Panc1 (cell line): ENCODE measurements around the gene RALB. TPM values are rescaled to one million over a fixed set of nuclear protein-coding genes. Genes with fewer than 3 reads are reported as not detected.

Experiments
- ATAC-seq: fragments of 200-7000 bp; cut with Tn5 transposase; 2 replicates; pipeline ENCODE4 v1.9.1; 2020; ENCODE audit warnings: mild to moderate bottlenecking, moderate library complexity
- BruUV-seq: library from RNA; stranded (reverse); fragments of 400-500 nt; replicated peaks from 2 replicates; lab custom pipeline; 2021; lab: Mats Ljungman, UMichigan
- CTCF ChIA-PET: fragments of 300-600 bp; sonication (Branson Sonifier 250); formaldehyde crosslinking; loops from one replicate; lab custom pipeline; 2022; ENCODE audit warnings: antibody characterized with exemption; lab: Charles Lee
- POLR2A ChIA-PET: fragments of 300-600 bp; sonication (Branson Sonifier 250); formaldehyde crosslinking; loops from one replicate; lab custom pipeline; 2022; ENCODE audit warnings: antibody characterized with exemption; lab: Charles Lee
- DNase-seq: peaks from one replicate; pipeline ENCODE4 v3.0.0-alpha.2; 2010; ENCODE audit warnings: low read depth, low spot score
- H3K27ac ChIP-seq: 2 replicates; pipeline ENCODE4 v1.5.1; 2011; ENCODE audit warnings: mild to moderate bottlenecking, low read length, inconsistent platforms
- H3K27me3 ChIP-seq: fragments of 200-500 bp; sonication (Bioruptor generic); 2 replicates; pipeline ENCODE4 v1.6.0; 2014; ENCODE audit warnings: low read length, inconsistent platforms; ENCODE audit not compliant: control insufficient read depth, insufficient read depth
- H3K36me3 ChIP-seq: fragments of 200-500 bp; sonication (Bioruptor generic); 2 replicates; pipeline ENCODE4 v1.5.1; 2014; ENCODE audit warnings: inconsistent platforms, mild to moderate bottlenecking, low read length, moderate library complexity; ENCODE audit not compliant: control insufficient read depth, insufficient read depth
- H3K4me1 ChIP-seq: 2 replicates; pipeline ENCODE4 v1.5.1; 2011; ENCODE audit warnings: inconsistent platforms, mild to moderate bottlenecking, low read length, moderate library complexity; ENCODE audit not compliant: control insufficient read depth, insufficient read depth
- H3K4me3 ChIP-seq, 2 experiments: 2 replicates each; pipeline ENCODE4 v1.5.1; 2011 to 2012; ENCODE audit warnings: low read depth in 2 of 2, low read length in 2 of 2, mild to moderate bottlenecking in 2 of 2, inconsistent platforms in 1 of 2, moderate library complexity in 1 of 2
- H3K9me3 ChIP-seq: fragments of 200-500 bp; sonication (Bioruptor generic); 2 replicates; pipeline ENCODE4 v1.5.1; 2014; ENCODE audit warnings: low read depth, mild to moderate bottlenecking, inconsistent platforms, low read length, moderate library complexity; ENCODE audit not compliant: control insufficient read depth, insufficient read depth
- CTCF ChIP-seq: fragments of 450-650 bp; IDR thresholded peaks from 2 replicates; pipeline ENCODE4 v1.5.1; 2017; ENCODE audit warnings: mild to moderate bottlenecking
- POLR2AphosphoS5 ChIP-seq: IDR thresholded peaks from 2 replicates; pipeline ENCODE4 v1.6.1; 2012; ENCODE audit warnings: mild to moderate bottlenecking, low read depth, low read length, moderate library complexity
- REST ChIP-seq, 2 experiments: IDR thresholded peaks; 2 replicates each; pipeline ENCODE4 v1.6.1; 2011 to 2012; ENCODE audit warnings: low read depth in 2 of 2, control low read depth in 1 of 2, low read length in 1 of 2, mild to moderate bottlenecking in 1 of 2, moderate library complexity in 1 of 2; ENCODE audit not compliant: insufficient read depth in 1 of 2
- SIN3A ChIP-seq: IDR thresholded peaks from 2 replicates; pipeline ENCODE4 v1.6.1; 2012; ENCODE audit warnings: low read depth, mild to moderate bottlenecking, low read length, moderate library complexity, borderline replicate concordance; ENCODE audit not compliant: insufficient read depth
- TCF7L2 ChIP-seq: IDR thresholded peaks from 2 replicates; pipeline ENCODE4 v1.6.1; 2011; ENCODE audit warnings: mild to moderate bottlenecking, low read depth, low read length, inconsistent platforms
- in situ Hi-C: cut with HindIII; loops from 2 replicates; pipeline ENCODE4 v1.10.0; 2016; ENCODE audit warnings: low sequenced_read_pairs, low pct_unique_long_range_greater_than_20kb
- intact Hi-C: fragments of 100-400 bp; cut with micrococcal nuclease; formaldehyde crosslinking; loops from one replicate; pipeline ENCODE4 v1.10.0; 2022; ENCODE audit not compliant: unreplicated experiment
- total RNA-seq: library from RNA; stranded (reverse); gene quantifications from one replicate; pipeline ENCODE4 v1.2.1, GENCODE V29; 2021; ENCODE audit not compliant: unreplicated experiment

The RALB gene
- total RNA-seq, 1 experiment from 2014 or later = 47.8 TPM

DNA sequence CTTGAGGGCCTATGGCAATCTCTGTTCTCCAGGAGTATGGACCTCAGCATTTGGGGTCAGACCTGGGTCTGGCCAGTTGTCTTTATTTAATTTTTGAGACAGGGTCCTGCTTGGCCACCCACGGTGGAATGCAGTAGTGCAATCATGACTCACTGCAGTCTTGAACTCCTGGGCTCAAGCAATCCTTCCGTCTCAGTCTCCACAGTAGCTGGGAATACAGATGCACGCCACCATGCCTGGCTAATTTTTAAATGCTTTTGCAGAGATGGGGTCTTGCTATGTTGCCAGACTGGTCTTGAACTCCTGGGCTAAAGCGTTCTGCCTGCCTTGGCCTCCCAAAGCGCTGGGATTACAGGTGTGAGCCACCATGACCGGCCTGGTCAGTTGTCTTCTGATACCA, 46.9 kb downstream of the RALB start:
- Histone ChIP-seq H3K27ac (no peak overlapping the region), H3K4me3 (no peak overlapping the region), H3K4me1 (no peaks in the 10 kb centered on the region), H3K27me3 (no peaks in the 10 kb centered on the region), H3K9me3 (no peaks in the 10 kb centered on the region), H3K36me3 (peaks cover 2% of the 10 kb centered on the region; the same call in 1 of the 2 replicates)
- TF ChIP-seq TCF7L2 = no peak
- TF ChIP-seq SIN3A = no peak
- TF ChIP-seq REST (IDR thresholded peaks at IDR 0.05; ENCODE audit: insufficient read depth in 1 of 2, low read depth in 2 of 2, low read length in 1 of 2) = no peak
- no peak for TF ChIP-seq CTCF
- no peak for TF ChIP-seq POLR2AphosphoS5
- BruUV-seq = no TSS peak
- DNase-seq (no peak), ATAC-seq (no peak)
- ChIA-PET POLR2A (no interaction called here), CTCF (no interaction called here)
- in situ Hi-C loops = no loop called here
- intact Hi-C loops = no loop called here

GRCh38 chr2:120300385-120300784, 47.7 kb downstream of the RALB start:
- Histone ChIP-seq H3K4me3 (no peak overlapping the region), H3K9me3 (no peaks in the 10 kb centered on the region), H3K4me1 (no peaks in the 10 kb centered on the region), H3K36me3 (no peaks in the 10 kb centered on the region), H3K27ac (no peak overlapping the region), H3K27me3 (no peaks in the 10 kb centered on the region)
- ChIA-PET CTCF (no interaction called here), POLR2A (interaction anchor here (0.6 kb wide), 1 partner anchor 160 kb away, joined by 3 read pairs; no protein-coding TSS in a partner anchor)
- no peak for DNase-seq
- in situ Hi-C loops = no loop called here
- TF ChIP-seq SIN3A = no peak
- TF ChIP-seq POLR2AphosphoS5 = no peak
- TF ChIP-seq REST (IDR thresholded peaks at IDR 0.05; ENCODE audit: insufficient read depth in 1 of 2, low read depth in 2 of 2, low read length in 1 of 2) = no peak
- no peak for TF ChIP-seq TCF7L2
- TF ChIP-seq CTCF = no peak
- BruUV-seq = no TSS peak
- no peak for ATAC-seq
- intact Hi-C loops = no loop called here
